OCI-LY1 (cell line): Measurements from ENCODE around the gene ZMYND10.

Experiments
- EZH2 ChIP-seq: fragments of 200-600 bp; sonication (generic), shearing (Covaris generic); IDR thresholded peaks from 2 replicates; pipeline ENCODE4 v1.8.0; 2017; ENCODE audit warnings: borderline replicate concordance, mixed run types, mild to moderate bottlenecking, antibody characterized with exemption, low read length, moderate library complexity, mixed read lengths
- TF ChIP-seq, protein P1 (sequence below): fragments of 200-600 bp; sonication (generic), shearing (Covaris generic); IDR thresholded peaks from 2 replicates; pipeline ENCODE4 v1.5.1; 2017; ENCODE audit warnings: mild to moderate bottlenecking, antibody characterized with exemption, low read length, moderate library complexity, mixed read lengths

DNA sequence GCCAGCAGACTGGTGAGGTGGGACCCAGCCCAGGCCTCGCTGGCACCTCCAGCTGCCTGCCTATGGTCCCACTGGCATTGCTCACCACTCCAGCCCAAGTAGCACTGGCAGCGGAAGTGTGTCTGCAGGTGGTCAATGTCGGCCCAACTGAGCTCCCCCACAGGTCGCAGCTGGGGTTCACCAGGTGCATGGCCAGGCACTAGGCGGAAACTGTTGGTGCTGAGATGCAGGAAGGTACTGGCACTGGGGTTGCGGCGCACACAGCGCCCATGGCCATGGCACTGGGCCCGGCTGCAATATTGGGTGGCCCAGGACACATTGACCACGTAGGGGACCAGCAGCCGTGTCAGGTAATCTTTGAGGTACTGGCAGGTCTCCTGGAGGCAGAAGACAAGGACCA is 27.4 kb downstream of the ZMYND10 start:
- TF ChIP-seq, protein P1, sequence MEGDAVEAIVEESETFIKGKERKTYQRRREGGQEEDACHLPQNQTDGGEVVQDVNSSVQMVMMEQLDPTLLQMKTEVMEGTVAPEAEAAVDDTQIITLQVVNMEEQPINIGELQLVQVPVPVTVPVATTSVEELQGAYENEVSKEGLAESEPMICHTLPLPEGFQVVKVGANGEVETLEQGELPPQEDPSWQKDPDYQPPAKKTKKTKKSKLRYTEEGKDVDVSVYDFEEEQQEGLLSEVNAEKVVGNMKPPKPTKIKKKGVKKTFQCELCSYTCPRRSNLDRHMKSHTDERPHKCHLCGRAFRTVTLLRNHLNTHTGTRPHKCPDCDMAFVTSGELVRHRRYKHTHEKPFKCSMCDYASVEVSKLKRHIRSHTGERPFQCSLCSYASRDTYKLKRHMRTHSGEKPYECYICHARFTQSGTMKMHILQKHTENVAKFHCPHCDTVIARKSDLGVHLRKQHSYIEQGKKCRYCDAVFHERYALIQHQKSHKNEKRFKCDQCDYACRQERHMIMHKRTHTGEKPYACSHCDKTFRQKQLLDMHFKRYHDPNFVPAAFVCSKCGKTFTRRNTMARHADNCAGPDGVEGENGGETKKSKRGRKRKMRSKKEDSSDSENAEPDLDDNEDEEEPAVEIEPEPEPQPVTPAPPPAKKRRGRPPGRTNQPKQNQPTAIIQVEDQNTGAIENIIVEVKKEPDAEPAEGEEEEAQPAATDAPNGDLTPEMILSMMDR, result no peak
- TF ChIP-seq EZH2, result no peak
